DND-41 (cell line): ENCODE measurements around the gene TXNL4B.

Source experiments
- ATAC-seq: fragments of 200-7000 bp; cut with Tn5 transposase; 3 replicates; pipeline ENCODE4 v1.9.1; 2021; ENCODE audit warnings: low read depth; ENCODE audit not compliant: insufficient read depth
- DNase-seq: peaks from one replicate; pipeline ENCODE4 v3.0.0-alpha.2; 2020
- H2AFZ ChIP-seq: 2 replicates; pipeline ENCODE4 v1.6.0; 2012; ENCODE audit warnings: low read depth, low read length
- H3K27ac ChIP-seq: 2 replicates; pipeline ENCODE4 v1.5.1; 2012; ENCODE audit warnings: low read length, inconsistent platforms
- H3K27me3 ChIP-seq: fragments of 200-600 bp; sonication (generic); 2 replicates; pipeline ENCODE4 v1.6.0; 2012; ENCODE audit warnings: low read length, mild to moderate bottlenecking, inconsistent platforms; ENCODE audit not compliant: insufficient read depth, poor library complexity
- H3K36me3 ChIP-seq: 2 replicates; pipeline ENCODE4 v1.5.1; 2012; ENCODE audit warnings: low read length, inconsistent platforms; ENCODE audit not compliant: insufficient read depth
- H3K4me1 ChIP-seq: 2 replicates; pipeline ENCODE4 v1.5.1; 2012; ENCODE audit warnings: mild to moderate bottlenecking, low read length; ENCODE audit not compliant: insufficient read depth
- H3K4me2 ChIP-seq: 2 replicates; pipeline ENCODE4 v1.6.0; 2012; ENCODE audit warnings: mild to moderate bottlenecking, moderate library complexity, low read length, inconsistent platforms; ENCODE audit not compliant: insufficient read depth
- H3K4me3 ChIP-seq, 2 experiments: fragments of 200-600 bp in 1 of 2; shearing (Covaris generic) in 1 of 2; 2 replicates each; pipeline ENCODE4 v1.5.1; 2012 to 2016; ENCODE audit warnings: inconsistent platforms in 2 of 2, low read length in 2 of 2, mild to moderate bottlenecking in 2 of 2, low read depth in 1 of 2, moderate library complexity in 1 of 2
- H3K79me2 ChIP-seq: 2 replicates; pipeline ENCODE4 v1.6.0; 2012; ENCODE audit warnings: low read length, inconsistent platforms; ENCODE audit not compliant: insufficient read depth
- H3K9ac ChIP-seq: 2 replicates; pipeline ENCODE4 v1.6.0; 2012; ENCODE audit warnings: low read depth, mild to moderate bottlenecking, inconsistent platforms, low read length, moderate library complexity
- H3K9me3 ChIP-seq: 2 replicates; pipeline ENCODE4 v1.5.1; 2012; ENCODE audit warnings: low read length, moderate library complexity, mild to moderate bottlenecking, inconsistent platforms; ENCODE audit not compliant: insufficient read depth, severe bottlenecking
- H4K20me1 ChIP-seq: 2 replicates; pipeline ENCODE4 v1.6.0; 2012; ENCODE audit warnings: low read length; ENCODE audit not compliant: insufficient read depth
- EZH2 ChIP-seq: IDR thresholded peaks from 3 replicates; pipeline ENCODE4 v1.6.1; 2012; ENCODE audit warnings: borderline replicate concordance, low read depth, mild to moderate bottlenecking, moderate library complexity, low read length, inconsistent platforms; ENCODE audit not compliant: severe bottlenecking
- TF ChIP-seq, protein P1 (sequence below): IDR thresholded peaks from 2 replicates; pipeline ENCODE4 v1.5.1; 2012; ENCODE audit warnings: borderline replicate concordance, low read length, moderate library complexity, mild to moderate bottlenecking; ENCODE audit not compliant: poor library complexity, severe bottlenecking; ENCODE audit errors: extremely low read depth

Gene TXNL4B

DNA sequence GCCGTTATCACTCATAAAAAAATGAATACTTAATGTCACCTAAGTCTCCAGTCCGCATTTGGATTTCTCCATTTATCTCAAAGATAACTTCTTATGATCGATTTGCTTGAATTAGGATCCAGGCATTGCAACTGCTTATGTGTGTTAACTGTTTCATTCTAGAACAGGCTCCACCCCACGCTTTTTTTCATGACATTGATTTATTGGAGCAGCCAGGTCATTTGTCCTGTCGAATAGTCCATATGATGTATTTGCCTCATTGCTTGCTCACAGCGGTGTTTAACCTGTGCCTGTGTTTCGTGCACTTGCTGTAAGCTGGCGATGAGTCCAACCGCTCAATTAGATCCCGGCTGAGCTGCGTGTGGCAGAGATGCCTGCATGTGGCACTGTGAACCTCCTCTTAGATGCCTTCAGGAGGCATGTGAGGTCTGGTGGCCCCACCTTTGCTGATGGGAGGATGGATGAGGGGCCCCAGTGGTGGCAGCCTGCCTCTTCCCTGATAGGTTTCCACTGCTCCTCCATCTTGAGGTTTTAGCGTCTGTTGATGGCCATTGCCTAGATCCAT is 16.6 kb upstream of the TXNL4B start:
- DNase-seq (no peak), ATAC-seq (no peak)
- H3K27me3 ChIP-seq, result no peaks in the 10 kb centered on the region
- peaks cover 76% of the 10 kb centered on the region for H3K36me3 ChIP-seq
- H3K27ac ChIP-seq, result no peak overlapping the region
- H3K4me1 ChIP-seq, result no peaks in the 10 kb centered on the region
- no peak overlapping the region for H3K4me2 ChIP-seq
- no peaks in the 10 kb centered on the region for H4K20me1 ChIP-seq
- H2AFZ ChIP-seq, result no peak overlapping the region
- no peaks in the 10 kb centered on the region for H3K79me2 ChIP-seq
- H3K9ac ChIP-seq, result no peak overlapping the region
- TF ChIP-seq, protein P1, sequence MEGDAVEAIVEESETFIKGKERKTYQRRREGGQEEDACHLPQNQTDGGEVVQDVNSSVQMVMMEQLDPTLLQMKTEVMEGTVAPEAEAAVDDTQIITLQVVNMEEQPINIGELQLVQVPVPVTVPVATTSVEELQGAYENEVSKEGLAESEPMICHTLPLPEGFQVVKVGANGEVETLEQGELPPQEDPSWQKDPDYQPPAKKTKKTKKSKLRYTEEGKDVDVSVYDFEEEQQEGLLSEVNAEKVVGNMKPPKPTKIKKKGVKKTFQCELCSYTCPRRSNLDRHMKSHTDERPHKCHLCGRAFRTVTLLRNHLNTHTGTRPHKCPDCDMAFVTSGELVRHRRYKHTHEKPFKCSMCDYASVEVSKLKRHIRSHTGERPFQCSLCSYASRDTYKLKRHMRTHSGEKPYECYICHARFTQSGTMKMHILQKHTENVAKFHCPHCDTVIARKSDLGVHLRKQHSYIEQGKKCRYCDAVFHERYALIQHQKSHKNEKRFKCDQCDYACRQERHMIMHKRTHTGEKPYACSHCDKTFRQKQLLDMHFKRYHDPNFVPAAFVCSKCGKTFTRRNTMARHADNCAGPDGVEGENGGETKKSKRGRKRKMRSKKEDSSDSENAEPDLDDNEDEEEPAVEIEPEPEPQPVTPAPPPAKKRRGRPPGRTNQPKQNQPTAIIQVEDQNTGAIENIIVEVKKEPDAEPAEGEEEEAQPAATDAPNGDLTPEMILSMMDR, result no peak
- TF ChIP-seq EZH2, result no peak
- no peaks in the 10 kb centered on the region for H3K9me3 ChIP-seq
- no peak overlapping the region for H3K4me3 ChIP-seq

DNA sequence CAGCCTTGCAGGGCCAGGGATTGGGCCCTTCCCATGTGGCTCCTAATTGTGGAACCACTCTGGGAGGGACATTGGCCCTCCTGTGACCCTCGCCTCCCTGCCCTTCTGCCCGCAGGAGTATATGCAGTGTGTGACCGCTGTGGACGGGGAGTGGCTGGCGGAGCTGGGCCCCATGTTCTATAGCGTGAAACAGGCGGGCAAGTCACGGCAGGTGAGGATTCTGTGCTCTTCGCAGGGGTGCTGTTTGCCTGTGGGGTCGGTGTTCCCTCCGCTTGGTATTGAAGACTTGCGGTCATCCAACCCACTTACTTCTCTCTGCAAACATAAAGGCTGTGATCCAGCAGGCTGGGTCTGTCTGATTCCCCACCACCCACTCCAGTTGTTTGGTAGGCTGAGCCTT is 15.9 kb upstream of the TXNL4B start:
- Histone ChIP-seq H3K9ac (no peak overlapping the region), H3K79me2 (no peaks in the 10 kb centered on the region), H3K4me2 (no peak overlapping the region), H3K4me1 (no peaks in the 10 kb centered on the region), H3K36me3 (peaks cover 84% of the 10 kb centered on the region), H3K27me3 (no peaks in the 10 kb centered on the region), H4K20me1 (0 out of 2 replicates have a peak, but pooled peaks cover 3% of the 10 kb centered on the region), H3K9me3 (no peaks in the 10 kb centered on the region), H3K4me3 (no peak overlapping the region), H2AFZ (no peak overlapping the region), H3K27ac (no peak overlapping the region)
- no peak for ATAC-seq
- TF ChIP-seq, protein P1, result no peak
- no peak for TF ChIP-seq EZH2
- no peak for DNase-seq

DNA sequence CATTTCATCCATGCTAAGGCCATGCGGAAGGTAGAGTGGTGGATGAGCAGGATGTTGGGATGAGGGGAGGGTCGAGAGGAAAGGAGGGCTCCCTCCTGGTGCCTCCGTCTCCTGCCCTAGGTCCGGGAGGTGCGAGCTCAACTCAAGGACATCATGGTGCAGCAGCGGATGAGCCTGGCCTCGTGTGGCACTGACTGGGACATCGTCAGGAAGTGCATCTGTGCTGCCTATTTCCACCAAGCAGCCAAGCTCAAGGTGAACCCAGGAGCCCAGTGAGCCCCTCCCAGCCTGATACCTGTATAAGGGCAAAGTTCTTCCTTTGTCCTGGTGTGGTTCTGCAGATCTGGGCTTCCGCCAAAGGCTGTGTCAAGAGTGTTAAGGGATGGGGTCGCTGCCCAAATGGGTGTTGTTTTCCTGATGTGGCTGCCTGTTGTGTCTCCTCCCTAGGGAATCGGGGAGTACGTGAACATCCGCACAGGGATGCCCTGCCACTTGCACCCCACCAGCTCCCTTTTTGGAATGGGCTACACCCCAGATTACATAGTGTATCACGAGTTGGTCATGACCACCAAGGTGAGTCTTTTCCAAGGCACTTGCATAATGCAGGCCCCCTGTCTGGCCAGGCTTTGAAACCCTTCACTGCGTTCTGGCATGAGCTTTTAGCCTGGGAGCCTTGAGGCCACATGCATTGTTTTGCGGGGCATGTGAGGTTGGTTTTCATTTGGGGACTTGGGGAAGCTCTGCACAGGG is 15.1 kb upstream of the TXNL4B start:
- H3K9me3 ChIP-seq, result no peaks in the 10 kb centered on the region
- no peak overlapping the region for H3K4me2 ChIP-seq
- no peak overlapping the region for H2AFZ ChIP-seq
- H3K79me2 ChIP-seq, result no peaks in the 10 kb centered on the region
- no peaks in the 10 kb centered on the region for H3K4me1 ChIP-seq
- no peak overlapping the region for H3K9ac ChIP-seq
- DNase-seq, result no peak
- peaks cover 92% of the 10 kb centered on the region for H3K36me3 ChIP-seq
- H4K20me1 ChIP-seq, result 0 out of 2 replicates have a peak, but pooled peaks cover 3% of the 10 kb centered on the region
- H3K27me3 ChIP-seq, result no peaks in the 10 kb centered on the region
- no peak overlapping the region for H3K27ac ChIP-seq
- no peak for TF ChIP-seq EZH2
- ATAC-seq, result no peak
- no peak overlapping the region for H3K4me3 ChIP-seq

DNA sequence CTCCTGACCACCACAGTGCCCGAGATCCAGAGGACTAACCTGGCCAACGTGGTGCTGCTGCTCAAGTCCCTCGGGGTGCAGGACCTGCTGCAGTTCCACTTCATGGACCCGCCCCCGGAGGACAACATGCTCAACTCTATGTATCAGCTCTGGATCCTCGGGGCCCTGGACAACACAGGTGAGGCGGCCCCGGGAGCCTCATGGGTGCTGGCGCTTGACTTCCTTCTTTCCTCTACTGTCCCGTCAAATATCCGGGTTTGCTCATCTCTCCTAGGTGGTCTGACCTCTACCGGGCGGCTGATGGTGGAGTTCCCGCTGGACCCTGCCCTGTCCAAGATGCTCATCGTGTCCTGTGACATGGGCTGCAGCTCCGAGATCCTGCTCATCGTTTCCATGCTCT is 14.0 kb upstream of the TXNL4B start:
- no peak for ATAC-seq
- Histone ChIP-seq H3K9me3 (no peaks in the 10 kb centered on the region), H3K27me3 (no peaks in the 10 kb centered on the region), H3K36me3 (peaks cover 97% of the 10 kb centered on the region), H3K27ac (no peak overlapping the region), H4K20me1 (peaks cover 3% of the 10 kb centered on the region; the same call in 1 of the 2 replicates), H3K4me2 (no peak overlapping the region), H3K4me3 (no peak overlapping the region), H2AFZ (no peak overlapping the region), H3K4me1 (no peaks in the 10 kb centered on the region), H3K9ac (no peak overlapping the region), H3K79me2 (no peaks in the 10 kb centered on the region)
- TF ChIP-seq EZH2, result no peak
- TF ChIP-seq, protein P1, result no peak
- DNase-seq, result no peak
